H1 (cell line): Measurements from ENCODE around the gene ZNF692. TPM values are rescaled to one million over a fixed set of nuclear protein-coding genes. Genes with fewer than 3 reads are reported as not detected.

Experiments used
- JUN ChIP-seq: IDR thresholded peaks from 2 replicates; pipeline ENCODE4 v1.6.1; 2011; ENCODE audit warnings: low read depth, mild to moderate bottlenecking, improper control_type of control experiment, low read length
- KDM4A ChIP-seq: IDR thresholded peaks from one replicate; pipeline ENCODE4 v1.7.1; 2012; ENCODE audit warnings: low read depth, mild to moderate bottlenecking, moderate library complexity, low read length, inconsistent platforms; ENCODE audit not compliant: severe bottlenecking
- KDM5A ChIP-seq: fragments of 200-600 bp; IDR thresholded peaks from 2 replicates; pipeline ENCODE4 v1.7.1; 2012; ENCODE audit warnings: mild to moderate bottlenecking, low read length, inconsistent platforms, mixed read lengths
- NANOG ChIP-seq: IDR thresholded peaks from 2 replicates; pipeline ENCODE4 v1.6.1; 2011; ENCODE audit warnings: low read length, low read depth, mild to moderate bottlenecking, inconsistent platforms; ENCODE audit not compliant: insufficient read depth, poor library complexity, severe bottlenecking
- POLR2A ChIP-seq, 2 experiments: IDR thresholded peaks; 1 replicate in 1 of 2; 2 replicates in 1 of 2; pipeline ENCODE4 v1.6.1; 2011; ENCODE audit warnings: low read depth in 2 of 2, low read length in 2 of 2, mild to moderate bottlenecking in 2 of 2; ENCODE audit errors: control extremely low read depth in 1 of 2
- RBBP5 ChIP-seq: IDR thresholded peaks from 2 replicates; pipeline ENCODE4 v1.7.1; 2012; ENCODE audit warnings: low read depth, mild to moderate bottlenecking, inconsistent platforms, low read length, moderate library complexity, borderline replicate concordance
- SIN3A ChIP-seq, 2 experiments: IDR thresholded peaks in 1 of 2; conservative IDR thresholded peaks in 1 of 2; 2 replicates each; pipeline ENCODE4 v1.6.1; 2011 to 2012; ENCODE audit warnings: low read length in 2 of 2, improper control_type of control experiment in 1 of 2, low read depth in 1 of 2, mild to moderate bottlenecking in 1 of 2
- SRF ChIP-seq: IDR thresholded peaks from 2 replicates; pipeline ENCODE4 v1.6.1; 2011; ENCODE audit warnings: mild to moderate bottlenecking, low read depth, low read length, moderate library complexity
- TAF1 ChIP-seq: IDR thresholded peaks from 2 replicates; pipeline ENCODE4 v1.6.1; 2011; ENCODE audit warnings: mild to moderate bottlenecking, low read depth, low read length
- polyA plus RNA-seq, 7 experiments: library from polyadenylated mRNA; depleted of rRNA in 3 of 7; stranded (reverse) in 5 of 7; unstranded in 2 of 7; fragments of >200 nt in 5 of 7; fragments of 200-250 nt in 2 of 7; gene quantifications; 1 replicate in 5 of 7; 2 replicates in 1 of 7; 4 replicates in 1 of 7; pipeline versions ENCODE4 v1.2.1 to v1.2.3, GENCODE V29; 2011 to 2013; ENCODE audit warnings: missing spikeins in 2 of 7, mixed read lengths in 2 of 7
- total RNA-seq: library from RNA; stranded (reverse); fragmentation: NEBNext Ultra II Directional; extraction: Animal tissue kit (Norgen Biotek cat#: 25700); gene quantifications from 2 replicates; pipeline ENCODE4 v1.2.1, GENCODE V29; 2021
- TF ChIP-seq, protein P1 (sequence below): fragments of 300-600 bp; sonication (generic); IDR thresholded peaks from 2 replicates; pipeline ENCODE4 v1.7.1; 2012; ENCODE audit warnings: low read length, moderate library complexity, mild to moderate bottlenecking, inconsistent platforms; ENCODE audit not compliant: insufficient replicate concordance

Gene ZNF692
- total and polyA plus RNA-seq, 2 of the 8 experiments (the other 6 are each of a cell fraction or from before 2014, with no cell fraction given), result 38.4 to 52.3 TPM

- TF ChIP-seq, protein P1, sequence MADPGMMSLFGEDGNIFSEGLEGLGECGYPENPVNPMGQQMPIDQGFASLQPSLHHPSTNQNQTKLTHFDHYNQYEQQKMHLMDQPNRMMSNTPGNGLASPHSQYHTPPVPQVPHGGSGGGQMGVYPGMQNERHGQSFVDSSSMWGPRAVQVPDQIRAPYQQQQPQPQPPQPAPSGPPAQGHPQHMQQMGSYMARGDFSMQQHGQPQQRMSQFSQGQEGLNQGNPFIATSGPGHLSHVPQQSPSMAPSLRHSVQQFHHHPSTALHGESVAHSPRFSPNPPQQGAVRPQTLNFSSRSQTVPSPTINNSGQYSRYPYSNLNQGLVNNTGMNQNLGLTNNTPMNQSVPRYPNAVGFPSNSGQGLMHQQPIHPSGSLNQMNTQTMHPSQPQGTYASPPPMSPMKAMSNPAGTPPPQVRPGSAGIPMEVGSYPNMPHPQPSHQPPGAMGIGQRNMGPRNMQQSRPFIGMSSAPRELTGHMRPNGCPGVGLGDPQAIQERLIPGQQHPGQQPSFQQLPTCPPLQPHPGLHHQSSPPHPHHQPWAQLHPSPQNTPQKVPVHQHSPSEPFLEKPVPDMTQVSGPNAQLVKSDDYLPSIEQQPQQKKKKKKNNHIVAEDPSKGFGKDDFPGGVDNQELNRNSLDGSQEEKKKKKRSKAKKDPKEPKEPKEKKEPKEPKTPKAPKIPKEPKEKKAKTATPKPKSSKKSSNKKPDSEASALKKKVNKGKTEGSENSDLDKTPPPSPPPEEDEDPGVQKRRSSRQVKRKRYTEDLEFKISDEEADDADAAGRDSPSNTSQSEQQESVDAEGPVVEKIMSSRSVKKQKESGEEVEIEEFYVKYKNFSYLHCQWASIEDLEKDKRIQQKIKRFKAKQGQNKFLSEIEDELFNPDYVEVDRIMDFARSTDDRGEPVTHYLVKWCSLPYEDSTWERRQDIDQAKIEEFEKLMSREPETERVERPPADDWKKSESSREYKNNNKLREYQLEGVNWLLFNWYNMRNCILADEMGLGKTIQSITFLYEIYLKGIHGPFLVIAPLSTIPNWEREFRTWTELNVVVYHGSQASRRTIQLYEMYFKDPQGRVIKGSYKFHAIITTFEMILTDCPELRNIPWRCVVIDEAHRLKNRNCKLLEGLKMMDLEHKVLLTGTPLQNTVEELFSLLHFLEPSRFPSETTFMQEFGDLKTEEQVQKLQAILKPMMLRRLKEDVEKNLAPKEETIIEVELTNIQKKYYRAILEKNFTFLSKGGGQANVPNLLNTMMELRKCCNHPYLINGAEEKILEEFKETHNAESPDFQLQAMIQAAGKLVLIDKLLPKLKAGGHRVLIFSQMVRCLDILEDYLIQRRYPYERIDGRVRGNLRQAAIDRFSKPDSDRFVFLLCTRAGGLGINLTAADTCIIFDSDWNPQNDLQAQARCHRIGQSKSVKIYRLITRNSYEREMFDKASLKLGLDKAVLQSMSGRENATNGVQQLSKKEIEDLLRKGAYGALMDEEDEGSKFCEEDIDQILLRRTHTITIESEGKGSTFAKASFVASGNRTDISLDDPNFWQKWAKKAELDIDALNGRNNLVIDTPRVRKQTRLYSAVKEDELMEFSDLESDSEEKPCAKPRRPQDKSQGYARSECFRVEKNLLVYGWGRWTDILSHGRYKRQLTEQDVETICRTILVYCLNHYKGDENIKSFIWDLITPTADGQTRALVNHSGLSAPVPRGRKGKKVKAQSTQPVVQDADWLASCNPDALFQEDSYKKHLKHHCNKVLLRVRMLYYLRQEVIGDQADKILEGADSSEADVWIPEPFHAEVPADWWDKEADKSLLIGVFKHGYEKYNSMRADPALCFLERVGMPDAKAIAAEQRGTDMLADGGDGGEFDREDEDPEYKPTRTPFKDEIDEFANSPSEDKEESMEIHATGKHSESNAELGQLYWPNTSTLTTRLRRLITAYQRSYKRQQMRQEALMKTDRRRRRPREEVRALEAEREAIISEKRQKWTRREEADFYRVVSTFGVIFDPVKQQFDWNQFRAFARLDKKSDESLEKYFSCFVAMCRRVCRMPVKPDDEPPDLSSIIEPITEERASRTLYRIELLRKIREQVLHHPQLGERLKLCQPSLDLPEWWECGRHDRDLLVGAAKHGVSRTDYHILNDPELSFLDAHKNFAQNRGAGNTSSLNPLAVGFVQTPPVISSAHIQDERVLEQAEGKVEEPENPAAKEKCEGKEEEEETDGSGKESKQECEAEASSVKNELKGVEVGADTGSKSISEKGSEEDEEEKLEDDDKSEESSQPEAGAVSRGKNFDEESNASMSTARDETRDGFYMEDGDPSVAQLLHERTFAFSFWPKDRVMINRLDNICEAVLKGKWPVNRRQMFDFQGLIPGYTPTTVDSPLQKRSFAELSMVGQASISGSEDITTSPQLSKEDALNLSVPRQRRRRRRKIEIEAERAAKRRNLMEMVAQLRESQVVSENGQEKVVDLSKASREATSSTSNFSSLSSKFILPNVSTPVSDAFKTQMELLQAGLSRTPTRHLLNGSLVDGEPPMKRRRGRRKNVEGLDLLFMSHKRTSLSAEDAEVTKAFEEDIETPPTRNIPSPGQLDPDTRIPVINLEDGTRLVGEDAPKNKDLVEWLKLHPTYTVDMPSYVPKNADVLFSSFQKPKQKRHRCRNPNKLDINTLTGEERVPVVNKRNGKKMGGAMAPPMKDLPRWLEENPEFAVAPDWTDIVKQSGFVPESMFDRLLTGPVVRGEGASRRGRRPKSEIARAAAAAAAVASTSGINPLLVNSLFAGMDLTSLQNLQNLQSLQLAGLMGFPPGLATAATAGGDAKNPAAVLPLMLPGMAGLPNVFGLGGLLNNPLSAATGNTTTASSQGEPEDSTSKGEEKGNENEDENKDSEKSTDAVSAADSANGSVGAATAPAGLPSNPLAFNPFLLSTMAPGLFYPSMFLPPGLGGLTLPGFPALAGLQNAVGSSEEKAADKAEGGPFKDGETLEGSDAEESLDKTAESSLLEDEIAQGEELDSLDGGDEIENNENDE, result no peak
- 0 out of 4 replicates have a peak, but pooled peaks of 1 of the 2 experiments have one; percentile 15 for TF ChIP-seq SIN3A (conservative IDR thresholded peaks at IDR 0.05 in 1 of 2, IDR thresholded peaks at IDR 0.05 in 1 of 2; ENCODE audit: low read depth in 1 of 2, low read length in 2 of 2)
- peak; percentile 33 to 72 for TF ChIP-seq POLR2A (IDR thresholded peaks at IDR 0.05; ENCODE audit: control extremely low read depth in 1 of 2, low read depth in 2 of 2, low read length in 2 of 2)
- peak; percentile 84 for TF ChIP-seq TAF1
- peak; percentile 57 for TF ChIP-seq KDM4A
- no peak for TF ChIP-seq JUN
- TF ChIP-seq RBBP5, result peak; percentile 76; the same call in 1 of the 2 replicates
- TF ChIP-seq NANOG, result no peak
- no peak for TF ChIP-seq SRF
- no peak for TF ChIP-seq KDM5A
Measured at GRCh38 chr1:248858096-248858890, 592 bp downstream of the ZNF692 start (continued).
